HG03175 (cell line): Measurements from ENCODE around the gene DDX5.

ENCODE experiments used
- ATAC-seq: cut with Tn5 transposase; IDR thresholded peaks from one replicate; pipeline ENCODE4 v1.9.1; 2021; ENCODE audit warnings: mild to moderate bottlenecking, moderate library complexity; ENCODE audit not compliant: unreplicated experiment

Gene DDX5

DNA sequence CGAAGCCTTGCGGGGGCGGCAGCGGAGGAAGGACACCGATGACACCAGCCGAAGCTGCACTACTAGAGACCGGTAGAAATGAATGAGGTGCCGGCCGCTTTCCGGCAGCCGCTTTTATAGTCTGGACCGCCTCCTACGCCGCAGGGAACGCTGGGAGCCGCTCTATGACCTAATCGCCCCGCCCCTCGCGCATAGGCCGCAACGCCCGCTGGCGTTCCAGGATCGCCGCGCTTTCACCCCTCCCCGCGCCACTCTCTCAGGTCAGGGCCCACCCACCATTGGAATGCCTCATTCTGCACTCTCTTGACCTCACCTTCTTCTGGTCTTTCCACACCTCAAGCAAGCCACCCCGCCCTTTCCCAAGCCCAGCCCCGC lies at the start of gene DDX5:
Gene DDX5 (minus strand): TSS at position 89 of the 375 bp plus-strand sequence. CDS start 170 bp downstream, outside the sequence.
- peak; percentile 60 for ATAC-seq

DNA sequence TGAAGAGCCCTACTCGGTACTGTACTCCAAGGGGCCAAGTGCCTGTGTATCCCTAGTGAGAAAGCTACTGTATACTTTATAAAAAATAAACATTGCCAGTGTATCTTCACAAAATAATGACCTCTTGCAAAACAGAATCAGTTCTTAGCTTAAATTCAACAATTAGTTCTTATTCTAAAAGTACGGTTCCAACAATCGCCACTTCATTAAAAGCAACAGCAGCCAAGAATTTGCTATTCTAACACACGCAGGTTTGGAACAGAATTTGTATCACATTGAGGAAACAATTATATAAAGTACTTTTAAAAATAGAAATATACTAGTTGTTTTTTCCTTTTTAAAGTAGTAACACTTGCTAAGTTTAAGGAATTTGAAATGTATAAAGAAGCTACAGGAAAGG lies 49.2 kb upstream of the DDX5 start:
- no peak for ATAC-seq

DNA sequence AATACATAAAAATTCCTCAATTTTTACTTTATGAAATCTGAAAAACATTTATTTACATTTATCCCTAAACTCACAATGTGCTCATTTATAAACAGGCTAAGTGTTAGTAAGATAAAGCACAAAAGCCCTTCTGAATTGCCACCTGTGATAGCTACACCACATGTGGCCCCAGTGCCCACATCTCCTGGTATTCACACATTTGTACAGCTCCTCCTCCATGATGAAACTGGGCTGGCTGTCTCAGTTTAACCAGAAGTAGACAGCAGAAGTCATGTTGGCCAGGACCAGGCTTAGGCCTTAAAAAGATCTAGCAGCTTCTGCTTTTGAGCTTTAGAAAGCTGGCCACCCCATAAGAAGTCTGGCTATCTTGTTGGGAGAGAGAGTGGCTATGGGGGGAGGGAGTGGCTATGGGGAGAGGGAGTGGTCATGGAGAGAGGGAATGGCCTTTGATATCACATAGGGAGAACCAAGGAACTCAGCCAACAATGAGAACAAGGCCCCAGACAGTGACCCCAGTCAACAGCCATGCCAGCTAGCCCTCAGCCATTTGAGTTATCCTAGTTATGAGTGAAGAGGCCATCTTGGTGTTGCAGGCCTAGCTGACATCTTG lies 48.0 kb upstream of the DDX5 start:
- no peak for ATAC-seq

DNA sequence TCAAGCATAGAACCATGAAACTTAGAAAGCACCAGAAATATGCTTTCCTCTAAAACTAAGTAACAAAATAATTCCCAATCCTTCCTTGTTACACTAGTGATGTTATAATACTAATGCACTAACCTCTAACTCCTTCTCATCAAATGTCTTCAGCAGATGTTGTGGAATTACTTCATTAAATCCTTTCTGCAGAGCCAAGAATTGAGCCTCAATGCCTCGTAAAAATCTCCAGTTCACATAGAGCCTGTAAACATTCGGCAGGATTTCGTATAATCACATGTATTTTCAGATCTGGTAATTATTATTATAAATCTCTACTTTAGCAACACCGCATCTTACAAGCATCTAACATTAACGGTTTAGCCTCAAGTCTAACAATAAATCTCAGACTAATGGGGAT lies 45.4 kb upstream of the DDX5 start:
- ATAC-seq: no peak

DNA sequence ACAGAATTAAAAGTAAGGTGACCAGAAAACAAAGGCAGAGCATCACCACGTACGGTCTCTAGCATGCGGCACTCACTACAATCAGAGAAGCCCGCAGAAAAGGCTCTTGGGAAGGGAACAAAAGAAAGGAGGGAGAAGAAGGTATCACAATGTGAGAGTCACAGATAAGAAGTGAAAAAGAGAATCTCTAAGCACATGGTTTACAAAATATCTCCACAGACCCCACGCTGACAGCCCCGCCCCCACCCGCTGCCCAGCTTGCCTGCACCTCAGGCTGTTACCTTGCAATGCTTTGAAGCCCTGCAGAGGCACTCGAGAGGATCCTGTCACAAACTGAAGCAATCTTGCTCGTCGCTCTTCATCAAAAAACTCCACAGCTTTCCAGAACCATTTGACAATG lies 41.2 kb upstream of the DDX5 start:
- ATAC-seq: no peak

DNA sequence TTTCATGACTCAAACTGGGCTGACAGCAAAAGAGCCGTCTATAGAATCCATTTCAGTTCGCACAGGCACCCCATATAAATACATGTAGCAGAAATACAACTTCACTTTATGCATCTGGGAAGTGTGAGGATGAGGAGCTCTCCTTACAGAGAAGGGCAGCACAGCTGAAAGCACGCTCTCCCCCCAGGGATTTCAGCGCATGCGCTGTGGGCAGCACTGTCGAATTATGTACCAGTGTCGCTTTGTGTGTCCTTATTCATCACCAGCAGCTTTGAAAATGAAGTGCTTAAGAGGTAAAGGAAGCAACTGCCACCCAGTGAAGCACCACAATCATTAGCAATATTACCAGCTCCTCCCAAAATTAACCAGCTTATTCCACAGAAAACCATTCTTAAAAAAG lies 40.6 kb upstream of the DDX5 start:
- no peak for ATAC-seq

DNA sequence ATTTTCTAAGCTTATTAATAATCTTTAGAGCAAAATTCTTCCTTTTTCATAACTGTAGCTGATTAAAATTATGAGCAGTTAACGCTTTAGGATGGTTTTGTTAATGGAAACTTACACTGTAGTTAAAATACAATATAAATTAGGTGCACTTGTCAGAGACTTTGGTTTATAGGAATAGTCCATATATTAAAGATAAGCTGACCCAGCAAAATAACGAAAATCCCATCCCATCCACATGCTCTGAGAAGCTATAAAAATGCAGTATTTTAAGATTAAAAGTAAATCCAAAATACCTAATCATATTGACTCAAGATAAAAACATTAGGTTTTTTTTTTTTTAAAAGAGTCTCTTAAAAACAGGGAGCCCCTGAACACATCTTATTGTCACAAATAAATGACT lies 38.7 kb upstream of the DDX5 start:
- ATAC-seq: no peak

DNA sequence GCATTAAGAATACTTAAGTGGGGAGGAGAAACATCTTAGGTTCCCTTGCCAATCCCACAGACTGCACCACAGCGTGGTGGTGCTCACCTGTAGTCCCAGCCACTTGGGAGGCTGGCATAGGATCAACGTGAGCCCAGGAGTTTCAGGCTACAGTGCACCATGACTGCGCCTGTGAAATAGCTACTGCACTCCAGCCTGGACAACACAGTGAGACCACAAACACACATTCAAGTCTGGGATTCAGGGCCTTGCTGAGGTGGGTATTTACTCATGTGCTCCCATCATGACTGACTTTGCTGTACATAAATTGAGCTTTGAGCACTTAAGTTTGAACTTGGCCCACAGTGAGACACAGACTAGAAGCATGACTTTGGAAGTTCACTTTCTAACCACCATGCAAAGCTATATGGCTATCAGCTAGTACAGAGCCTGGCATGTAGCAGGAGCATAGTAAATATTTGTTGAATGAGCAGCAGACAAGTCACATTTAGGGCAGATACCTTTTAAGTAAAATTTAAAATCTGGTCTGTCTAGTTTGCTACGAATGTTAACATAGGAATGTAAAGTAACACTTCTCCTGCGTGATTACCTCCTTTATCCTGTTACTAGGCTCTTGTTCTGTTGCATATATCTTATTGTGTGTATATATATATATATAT lies 34.2 kb upstream of the DDX5 start:
- ATAC-seq: no peak

DNA sequence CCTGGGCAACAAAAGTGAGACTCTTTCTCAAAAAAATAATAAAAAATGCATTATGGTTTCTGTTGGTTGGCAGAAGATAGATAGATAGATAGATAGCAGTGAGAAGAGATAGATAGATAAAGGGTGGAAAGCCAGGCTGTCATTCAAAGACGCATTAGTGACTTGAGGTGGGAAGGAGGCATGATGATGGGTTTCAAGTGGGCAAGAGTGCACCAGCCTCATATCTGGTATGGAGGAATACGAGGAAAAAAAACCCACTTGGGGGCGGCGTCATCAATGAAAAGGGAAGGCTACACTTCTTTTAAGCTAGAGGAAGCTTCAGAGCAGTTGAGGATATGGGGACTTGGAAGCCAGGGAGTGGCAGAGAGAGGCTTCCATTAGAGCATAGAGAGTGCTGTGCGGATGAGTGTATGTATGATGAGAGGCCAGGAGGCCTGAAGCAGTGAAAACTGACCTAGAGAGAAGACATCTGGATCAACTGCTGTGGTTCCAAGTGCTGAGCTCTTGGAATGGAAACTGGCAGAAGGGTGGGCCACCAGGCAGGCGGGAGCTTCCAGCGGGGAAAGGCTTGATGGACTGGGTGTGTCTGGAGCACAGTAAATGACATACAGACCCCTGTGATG lies 32.5 kb upstream of the DDX5 start:
- ATAC-seq: no peak

DNA sequence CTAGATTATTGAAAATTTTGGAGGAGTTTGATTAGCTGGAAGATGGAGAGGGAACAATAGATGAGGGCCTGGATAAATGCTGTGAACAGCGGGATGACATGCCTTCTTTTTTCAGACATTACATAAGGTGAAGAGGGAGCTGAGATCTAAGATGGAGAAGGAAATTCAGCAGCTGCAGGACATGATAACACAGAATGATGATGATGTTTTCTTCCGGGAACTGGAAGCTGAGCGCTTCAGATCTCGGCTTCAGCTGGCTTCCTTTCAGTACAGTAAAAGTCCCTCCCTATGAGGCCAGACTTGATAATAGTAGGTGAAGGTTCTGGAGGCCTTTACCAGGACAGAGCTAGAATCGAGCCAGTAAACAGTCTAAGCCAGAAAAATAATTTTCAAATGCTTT lies 31.4 kb upstream of the DDX5 start:
- no peak for ATAC-seq

DNA sequence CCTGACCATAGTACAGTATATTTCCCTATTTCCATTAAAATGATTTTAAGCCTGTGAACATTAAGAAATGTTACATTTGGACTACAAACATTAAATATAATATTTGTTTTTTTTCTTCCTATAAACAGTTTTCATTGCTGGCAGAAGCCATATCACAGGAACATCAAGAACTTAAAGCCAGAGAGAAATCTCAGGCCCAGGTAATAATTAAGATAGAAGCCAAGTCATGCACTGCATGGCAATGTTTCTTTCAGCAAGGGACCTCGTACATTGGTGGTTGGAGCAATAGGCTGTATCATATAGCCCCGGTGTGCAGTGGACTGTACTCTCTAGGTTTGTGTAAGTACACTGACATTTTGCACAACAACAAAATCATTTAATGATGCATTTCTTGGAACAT lies 30.8 kb upstream of the DDX5 start:
- no peak for ATAC-seq

DNA sequence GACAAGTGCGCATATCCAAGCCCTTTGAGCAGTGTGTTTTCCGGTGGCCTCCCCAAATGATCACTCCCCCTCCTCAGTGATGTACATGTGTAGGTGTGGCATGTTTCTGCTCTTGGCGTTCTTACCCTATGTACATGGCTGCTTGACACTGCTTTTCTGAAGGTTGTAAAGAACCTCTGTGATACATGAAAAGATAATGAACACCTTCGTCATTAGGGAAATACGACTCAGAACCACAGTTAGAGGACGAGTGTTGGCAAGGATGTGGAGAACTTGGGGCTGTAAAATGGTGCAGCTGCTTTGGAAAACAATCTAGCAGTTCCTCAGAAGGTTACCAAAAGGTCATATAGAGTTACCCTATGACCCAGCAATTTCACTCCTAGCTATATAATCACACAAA lies 29.3 kb upstream of the DDX5 start:
- no peak for ATAC-seq

DNA sequence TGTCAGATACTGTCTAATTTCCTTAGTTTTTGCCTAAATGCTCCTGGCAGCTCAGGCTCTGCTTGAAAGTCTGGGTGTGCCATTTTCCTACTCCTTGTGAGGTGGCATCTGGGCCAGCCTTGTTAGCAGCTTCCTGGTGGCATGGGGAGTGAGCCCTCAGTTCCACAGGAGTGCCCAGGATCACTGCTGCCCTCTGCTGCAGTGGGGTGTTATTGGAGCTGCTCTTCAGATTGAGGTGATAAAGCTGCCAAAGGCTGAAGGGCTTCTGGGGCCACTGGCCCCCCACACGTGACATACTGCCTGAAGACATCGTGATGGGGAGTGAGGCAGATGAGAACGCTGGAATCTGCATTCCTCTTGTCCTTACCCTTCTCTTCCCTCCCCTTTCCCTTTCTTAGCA lies 28.1 kb upstream of the DDX5 start:
- ATAC-seq: no peak

DNA sequence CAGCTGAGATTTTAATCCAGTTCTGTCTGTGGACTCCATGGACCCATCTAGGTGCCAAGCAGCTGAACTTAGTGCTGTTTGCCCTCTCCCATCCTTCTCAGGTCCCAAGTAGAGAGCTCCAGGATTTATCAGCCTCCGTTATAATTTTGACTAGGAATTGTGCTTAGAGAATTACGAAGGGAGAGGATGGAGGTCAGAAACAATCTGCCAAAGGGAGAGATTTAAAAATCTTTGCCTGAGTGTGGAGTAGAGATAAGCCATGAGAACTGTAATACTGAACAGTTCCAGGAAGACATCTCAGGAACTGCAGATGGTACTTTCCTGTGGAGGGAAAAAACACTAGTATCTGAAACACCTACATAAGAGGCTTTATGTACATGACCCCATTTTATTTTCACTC lies 27.7 kb upstream of the DDX5 start:
- ATAC-seq: no peak

DNA sequence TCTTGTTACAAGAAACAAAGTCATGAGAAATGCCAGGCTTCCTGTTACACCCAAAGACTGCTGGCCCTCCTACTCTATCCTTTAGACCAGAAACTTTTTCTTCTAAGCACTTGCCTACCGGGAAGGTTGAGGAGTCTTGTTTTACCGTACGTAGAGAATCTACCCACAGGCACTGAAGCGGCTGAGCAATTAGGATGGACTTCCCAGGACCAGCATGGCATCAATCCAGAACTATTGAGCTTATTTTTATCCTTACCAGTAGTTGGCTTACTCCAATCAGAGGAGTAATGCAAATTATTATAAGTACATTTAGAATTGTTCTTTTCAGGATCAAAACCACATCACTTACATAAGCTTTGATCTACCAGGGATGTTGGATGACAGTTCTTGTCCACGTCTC lies 26.3 kb upstream of the DDX5 start:
- no peak for ATAC-seq

DNA sequence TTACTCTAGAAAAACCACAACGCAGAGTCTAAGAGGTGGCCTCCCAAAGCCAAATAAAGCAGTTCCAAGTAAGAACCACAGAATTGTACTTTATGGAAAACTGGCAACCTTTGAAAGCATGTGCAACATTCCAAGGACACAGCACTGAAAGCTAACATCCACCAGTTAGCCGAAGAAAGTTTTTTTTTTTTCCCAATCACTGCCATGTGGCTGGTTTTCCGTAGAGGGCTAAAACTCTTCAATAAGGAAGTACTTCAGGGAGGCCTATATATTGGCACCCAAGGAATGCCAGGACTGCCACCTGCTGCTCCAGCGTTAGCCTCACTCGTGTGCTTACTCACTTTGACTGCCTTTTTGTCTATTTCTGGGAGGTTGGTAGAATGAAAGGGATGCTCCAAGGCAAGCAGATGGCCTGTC lies 25.9 kb upstream of the DDX5 start:
- no peak for ATAC-seq

DNA sequence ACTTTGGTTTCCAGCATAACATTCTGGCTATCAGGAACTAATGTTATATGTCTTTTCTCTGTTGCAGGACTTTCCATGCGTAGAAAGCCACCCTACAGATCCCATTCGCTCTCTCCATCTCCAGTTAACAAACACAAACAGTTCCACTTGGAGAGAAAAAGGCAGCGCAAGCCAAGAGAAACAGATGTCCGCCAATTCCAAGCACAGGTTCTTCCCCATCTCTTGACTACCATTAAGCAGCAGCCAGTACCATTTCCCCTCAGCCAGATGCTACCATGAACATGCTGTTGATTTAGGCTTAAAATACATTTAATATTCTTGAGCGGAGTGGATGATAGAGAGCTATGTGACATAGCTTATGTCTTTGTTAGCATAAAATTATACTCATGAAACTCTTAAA lies 23.1 kb upstream of the DDX5 start:
- no peak for ATAC-seq

DNA sequence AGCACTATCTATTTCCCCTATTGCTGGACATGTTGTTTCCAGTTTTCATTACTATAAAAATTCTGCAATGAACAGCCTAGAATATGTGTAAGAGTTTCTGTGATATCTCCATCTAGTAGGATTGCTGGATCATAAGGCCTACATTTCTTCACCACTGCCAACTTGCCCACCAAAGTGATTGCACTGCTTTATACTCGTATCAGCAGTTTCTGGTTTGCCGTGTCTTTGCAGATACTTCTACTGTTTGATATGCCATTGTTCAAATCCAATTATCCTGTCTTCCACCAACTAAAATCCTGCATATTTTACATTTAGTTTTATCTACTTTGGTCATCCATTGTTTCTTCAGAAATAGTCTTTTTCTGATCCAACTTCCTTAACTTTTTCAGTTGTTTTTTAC lies 21.8 kb upstream of the DDX5 start:
- no peak for ATAC-seq

DNA sequence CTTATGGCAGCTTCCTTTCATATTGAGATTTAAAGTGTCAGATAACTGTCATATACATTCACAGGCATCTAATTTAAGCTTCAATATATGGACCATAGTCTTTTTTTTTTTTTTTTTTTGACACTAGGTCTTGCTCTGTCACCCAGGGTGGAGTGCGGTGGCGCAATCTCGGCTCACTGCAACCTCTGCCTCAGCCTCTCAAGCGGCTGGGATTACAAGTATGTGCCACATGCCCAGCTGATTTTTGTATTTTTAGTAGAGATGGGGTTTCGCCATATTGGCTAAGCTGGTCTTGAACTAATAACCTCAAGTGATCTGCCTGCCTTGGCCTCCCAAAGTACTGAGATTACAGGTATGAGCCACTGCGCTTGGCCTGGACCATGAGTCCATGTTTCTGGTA lies 14.3 kb upstream of the DDX5 start:
- ATAC-seq: no peak

DNA sequence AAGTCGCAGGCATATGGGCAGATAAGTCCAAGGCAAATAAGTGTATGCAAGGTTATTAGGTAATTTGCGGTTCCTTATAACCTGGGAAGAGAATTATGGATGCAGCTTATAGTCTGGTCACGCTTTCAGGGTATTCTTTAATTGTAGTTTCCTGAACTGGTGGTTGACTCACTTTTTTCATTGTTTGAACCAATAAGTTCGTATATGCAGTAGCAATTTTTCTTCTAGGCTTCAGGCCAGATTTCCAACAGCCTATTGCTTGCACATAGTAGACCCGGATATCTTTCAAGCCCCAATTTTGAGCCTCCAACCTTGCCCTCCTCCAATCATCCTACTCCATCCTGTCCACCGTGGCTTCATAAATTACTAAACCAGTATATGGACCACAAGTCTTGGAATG lies 13.5 kb upstream of the DDX5 start:
- ATAC-seq: no peak

DNA sequence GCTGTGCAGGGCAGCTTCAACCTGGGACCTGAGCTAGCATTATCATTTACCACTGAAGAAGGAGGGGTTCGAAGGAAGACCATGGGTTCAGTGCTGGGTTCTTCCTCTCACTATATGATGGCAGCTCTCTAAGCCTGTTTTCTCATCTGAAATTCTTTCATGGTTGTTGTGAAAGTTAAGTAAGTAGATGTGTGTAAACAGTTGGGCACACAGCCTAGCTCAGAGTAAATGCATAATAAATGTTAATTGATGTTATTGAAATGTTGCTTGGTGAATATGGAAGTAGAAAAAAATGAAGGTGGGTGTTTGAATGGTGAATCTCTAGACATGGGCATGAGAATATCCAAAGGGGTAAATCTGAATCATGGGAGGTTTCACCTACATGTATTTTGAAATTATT lies 9.7 kb upstream of the DDX5 start:
- no peak for ATAC-seq

DNA sequence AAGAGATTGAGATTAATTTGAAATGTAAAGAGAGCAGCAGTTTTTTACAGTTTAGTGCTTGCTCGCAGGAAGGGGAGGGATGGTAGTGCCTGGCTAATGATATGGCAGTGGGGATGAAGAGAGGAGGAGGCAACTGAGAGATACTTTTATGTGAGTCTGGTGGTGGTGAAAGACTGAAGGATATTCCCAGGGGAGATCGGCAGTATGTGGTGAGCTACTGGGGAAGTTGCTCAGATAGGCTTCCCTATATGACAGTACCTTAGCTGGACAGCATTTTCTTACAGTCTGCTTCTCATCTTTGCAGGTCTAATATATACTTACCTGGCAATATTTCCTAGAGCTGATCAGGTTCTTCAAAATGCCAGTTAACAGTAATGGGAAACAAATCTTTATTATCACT lies 9.3 kb upstream of the DDX5 start:
- ATAC-seq: no peak

DNA sequence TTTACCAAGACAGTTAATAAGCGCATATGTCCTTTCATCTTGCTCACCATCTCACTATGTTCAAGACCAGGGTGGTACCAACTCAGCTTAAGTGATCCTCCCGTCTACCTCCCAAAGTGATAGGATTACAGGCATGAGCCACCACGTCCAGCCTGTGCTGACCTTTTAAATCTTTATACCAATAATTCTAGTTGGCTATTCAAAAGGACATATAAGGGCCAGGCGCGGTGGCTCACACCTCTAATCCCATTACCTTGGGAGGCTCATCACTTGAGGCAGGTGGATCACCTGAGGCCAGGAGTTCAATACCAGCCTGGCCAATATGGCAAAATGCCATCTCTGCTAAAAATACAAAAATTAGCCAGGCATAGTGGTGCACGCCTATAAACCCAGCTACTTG lies 3.1 kb upstream of the DDX5 start:
- no peak for ATAC-seq
